Measurements from ENCODE around the gene ZFP57. TPM values are rescaled to one million over a fixed set of nuclear protein-coding genes. Genes with fewer than 3 reads are reported as not detected.
"Not testable (repeated sequence)": the region's sequence is repeated elsewhere in the genome, so short reads cannot be mapped to it uniquely, and the experiment has no call there.

The ZFP57 gene
- total RNA-seq, 1 donor from 2014 or later = 1.7 TPM

GRCh38 chr6:29696147-29697125, 15.5 kb upstream of the ZFP57 start:
- DNase-seq = peak; percentile 39

- DNase-seq = no peak
Measured at GRCh38 chr6:29694637-29695036, 13.7 kb upstream of the ZFP57 start.

DNA sequence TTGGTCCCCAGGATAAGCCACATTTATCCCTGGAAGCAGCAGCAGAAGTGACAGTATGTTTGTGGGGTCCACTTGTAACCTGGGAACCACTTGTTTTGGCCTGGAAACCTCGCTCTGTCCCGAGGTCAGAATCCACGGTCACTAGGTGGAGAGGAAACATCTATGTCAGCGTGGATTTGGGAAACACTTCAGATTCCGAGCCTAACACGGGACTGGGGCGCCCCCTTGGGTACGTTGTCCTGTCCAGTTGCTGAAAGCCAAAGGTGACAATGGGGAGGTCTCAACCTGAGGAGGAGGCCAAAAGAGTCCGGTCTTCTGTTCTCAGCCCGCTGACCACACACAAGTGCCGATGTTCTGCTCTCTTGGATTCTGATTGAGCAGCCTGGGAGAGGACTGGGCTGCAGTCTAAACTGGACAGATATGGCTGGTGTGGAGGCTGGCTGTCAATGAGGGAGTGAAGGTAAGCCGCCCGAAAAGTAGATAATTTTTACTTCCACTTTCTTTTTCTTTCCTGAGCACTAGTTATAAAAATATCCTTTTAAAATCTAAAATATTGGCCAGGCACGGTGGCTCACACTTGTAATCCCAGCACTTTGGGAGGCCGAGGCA, 4.9 kb upstream of the ZFP57 start:
- DNase-seq = peak; percentile 18

DNA sequence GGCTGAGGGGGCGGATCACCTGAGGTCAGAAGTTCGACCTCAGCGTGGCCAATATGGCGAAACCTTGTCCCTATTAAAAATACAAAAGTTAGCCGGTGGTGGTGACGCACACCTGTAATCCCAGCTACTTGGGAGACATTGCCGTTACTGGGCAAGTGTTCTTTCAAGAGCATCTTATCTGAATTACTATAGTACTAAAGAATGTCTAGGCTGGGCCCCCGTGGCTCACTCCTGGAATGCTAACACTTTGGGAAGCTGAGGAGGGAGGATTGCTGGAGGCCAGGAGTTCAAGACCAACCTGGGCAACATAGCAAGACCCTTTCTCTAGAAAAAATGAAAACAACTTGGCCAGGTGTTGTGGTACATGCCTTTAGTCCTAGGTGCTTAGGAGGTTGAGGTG, 859 bp upstream of the ZFP57 start:
- no peak for DNase-seq

GRCh38 chr6:29680416-29680815, 536 bp downstream of the ZFP57 start:
- DNase-seq = no peak

- no peak for DNase-seq
Measured at GRCh38 chr6:29679962-29680361, 990 bp downstream of the ZFP57 start.

GRCh38 chr6:29678114-29678513, 2.8 kb downstream of the ZFP57 start:
- DNase-seq = no peak

DNA sequence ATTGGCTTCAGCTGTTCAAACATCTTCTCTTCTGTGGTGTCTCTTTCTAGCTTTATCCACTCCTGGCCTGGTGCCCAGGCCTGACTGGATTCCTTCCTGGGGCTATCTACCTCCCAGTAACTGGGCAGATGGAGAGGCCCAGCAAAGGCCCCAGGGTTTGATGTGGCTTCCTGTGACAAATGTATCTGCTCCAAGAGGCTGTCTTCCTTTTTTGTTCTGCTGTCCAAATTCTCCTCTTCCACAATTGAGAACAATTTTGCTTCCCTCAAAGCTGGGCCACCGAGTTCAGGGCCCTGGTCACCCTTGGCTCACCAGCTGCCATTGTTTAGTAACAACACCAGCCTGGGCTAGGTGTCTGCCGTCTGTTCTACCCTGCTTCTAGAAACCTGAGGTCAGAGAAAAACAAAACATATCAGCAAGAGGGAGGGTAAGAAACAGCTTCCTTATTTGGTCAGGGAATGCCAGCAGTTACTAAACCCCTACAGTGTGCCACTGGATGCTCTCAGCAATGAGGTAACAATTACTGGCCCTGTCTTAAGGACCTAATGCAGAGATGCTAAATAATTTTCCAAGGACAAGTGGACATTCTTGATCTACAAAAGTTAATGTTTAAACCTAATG, 3.9 kb downstream of the ZFP57 start:
- DNase-seq = peak; percentile 10

GRCh38 chr6:29675561-29675960, 5.4 kb downstream of the ZFP57 start:
- no peak for DNase-seq

DNA sequence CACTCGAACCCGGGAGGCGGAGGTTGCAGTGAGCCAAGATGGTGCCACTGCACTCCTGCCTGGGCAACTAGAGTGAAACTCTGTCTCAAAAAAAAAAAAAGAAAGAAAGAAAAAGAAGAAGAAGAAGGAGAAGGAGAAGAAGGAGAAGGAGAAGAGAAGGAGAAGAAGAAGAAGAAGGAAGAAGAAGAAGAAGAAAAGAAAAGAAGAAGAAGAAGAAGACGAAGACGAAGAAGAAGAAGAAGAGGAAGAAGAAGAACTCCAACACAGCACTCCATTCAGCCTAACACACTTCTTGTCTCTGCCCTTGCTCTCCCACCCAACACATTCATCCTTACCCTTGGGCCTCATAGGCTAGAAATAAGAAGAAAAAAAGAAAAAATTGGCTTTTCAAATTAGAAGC, 6.9 kb downstream of the ZFP57 start:
- no peak for DNase-seq

GRCh38 chr6:29673161-29673560, 7.8 kb downstream of the ZFP57 start:
- no peak for DNase-seq

DNA sequence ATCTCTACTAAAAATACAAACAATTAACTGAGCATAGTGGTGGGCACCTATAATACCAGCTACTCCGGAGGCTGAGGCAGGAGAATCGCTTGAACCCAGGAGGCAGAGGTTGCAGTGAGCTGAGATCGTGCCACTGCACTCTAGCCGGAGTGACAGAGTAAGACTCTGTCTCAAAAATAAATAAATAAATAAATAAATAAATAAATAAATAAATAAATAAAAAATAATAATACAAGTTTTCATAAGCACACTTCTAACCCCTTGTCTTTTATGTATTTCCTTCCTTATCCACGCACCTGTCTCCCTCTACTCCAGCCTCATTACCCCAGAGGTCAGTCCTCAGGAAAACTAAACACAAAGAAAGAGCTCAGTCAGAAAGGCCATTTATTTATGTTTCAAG, 8.8 kb downstream of the ZFP57 start:
- DNase-seq = not testable (repeated sequence)

DNA sequence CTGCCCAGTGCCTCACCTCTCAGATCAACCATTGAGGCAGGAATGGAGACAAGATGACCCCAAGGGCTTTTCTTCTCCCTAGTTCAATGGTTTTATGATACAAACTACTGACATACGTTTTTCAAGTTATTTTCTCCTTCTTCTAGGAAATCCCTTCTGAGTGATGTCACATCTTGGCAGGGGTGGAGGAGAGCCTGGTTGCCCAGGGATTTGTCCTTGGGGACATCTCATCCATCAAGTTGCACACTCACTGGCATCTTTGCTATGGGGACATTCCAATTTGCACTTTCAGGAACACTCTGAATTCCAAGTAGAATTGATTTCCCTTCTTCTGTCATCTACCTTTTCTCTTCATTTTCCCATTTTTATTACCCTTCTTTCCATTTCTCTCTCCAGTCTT, 9.9 kb downstream of the ZFP57 start:
- DNase-seq = no peak

GRCh38 chr6:29667158-29667557, 13.8 kb downstream of the ZFP57 start:
- DNase-seq = no peak

GRCh38 chr6:29666826-29667130, 14.2 kb downstream of the ZFP57 start:
- no peak for DNase-seq

- DNase-seq = no peak
Measured at GRCh38 chr6:29665942-29666825, 14.8 kb downstream of the ZFP57 start.

- DNase-seq = no peak
Measured at GRCh38 chr6:29663300-29664042, 17.5 kb downstream of the ZFP57 start.

DNA sequence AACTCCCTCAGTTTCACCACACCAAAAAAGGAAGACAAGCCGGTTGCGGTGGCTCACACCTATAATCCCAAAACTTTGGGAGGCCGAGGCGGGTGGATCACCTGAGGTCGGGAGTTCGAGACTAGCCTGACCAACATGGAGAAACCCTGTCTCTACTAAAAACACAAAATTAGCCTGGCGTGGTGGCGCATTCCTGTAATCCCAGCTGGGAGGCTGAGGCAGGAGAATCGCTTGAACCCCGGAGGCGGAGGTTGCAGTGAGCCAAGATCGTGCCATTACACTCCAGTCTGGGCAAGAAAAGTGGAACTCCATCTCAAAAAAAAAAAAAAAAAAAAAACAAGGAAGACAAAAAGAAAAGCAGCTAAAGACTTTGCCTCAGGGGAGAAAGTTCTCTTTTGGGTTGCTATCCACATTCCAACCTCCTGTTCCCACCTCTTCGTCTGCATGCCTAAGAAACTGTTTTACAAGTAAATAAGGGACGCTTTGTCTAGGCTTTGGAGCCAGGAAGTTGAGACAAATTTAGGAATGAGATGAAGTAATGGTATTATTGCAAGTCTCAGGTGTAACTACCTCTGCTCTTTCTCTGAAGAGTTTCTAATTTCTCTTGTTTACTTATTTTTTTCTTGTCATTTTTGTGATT, 19.3 kb downstream of the ZFP57 start:
- DNase-seq = not testable (repeated sequence)

- DNase-seq = no peak
Measured at GRCh38 chr6:29661071-29661470, 19.9 kb downstream of the ZFP57 start.

DNA sequence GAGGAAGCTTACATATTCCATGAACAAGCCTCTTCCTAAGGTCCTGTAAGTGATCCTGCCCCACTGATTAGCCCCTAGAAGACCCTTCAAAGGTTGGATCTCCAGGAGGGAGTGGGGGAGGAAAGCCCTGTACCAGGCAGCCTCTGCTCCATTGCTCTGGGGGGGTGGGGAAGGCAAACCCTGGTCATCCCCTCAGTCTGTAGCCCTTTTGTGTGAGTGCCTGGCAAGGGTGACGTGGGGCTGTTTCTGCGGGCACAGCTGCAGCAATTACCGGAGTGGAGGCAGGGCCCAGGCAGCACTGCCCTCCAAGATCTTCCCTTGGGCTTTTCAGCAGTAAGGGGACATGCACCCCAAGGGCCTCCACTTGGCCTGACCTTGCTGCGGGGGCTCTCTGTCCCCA, 24.2 kb downstream of the ZFP57 start, which contains the start of gene MOG:
Gene MOG, plus strand, starts transcription at position 295 of the 400 bp plus-strand sequence. CDS start 118 bp downstream, outside the sequence.
- DNase-seq = no peak

GRCh38 chr6:29656157-29656556, 24.8 kb downstream of the ZFP57 start:
- no peak for DNase-seq

Measured in dermis blood vessel endothelial cell (primary cell).